ENCODE data around the gene EVL.
A peak's percentile ranks its signal among the peaks of the same experiment; 100 is the strongest.
"Not testable (repeated sequence)": the region's sequence is repeated elsewhere in the genome, so short reads cannot be mapped to it uniquely, and the experiment has no call there.

Gene EVL

DNA sequence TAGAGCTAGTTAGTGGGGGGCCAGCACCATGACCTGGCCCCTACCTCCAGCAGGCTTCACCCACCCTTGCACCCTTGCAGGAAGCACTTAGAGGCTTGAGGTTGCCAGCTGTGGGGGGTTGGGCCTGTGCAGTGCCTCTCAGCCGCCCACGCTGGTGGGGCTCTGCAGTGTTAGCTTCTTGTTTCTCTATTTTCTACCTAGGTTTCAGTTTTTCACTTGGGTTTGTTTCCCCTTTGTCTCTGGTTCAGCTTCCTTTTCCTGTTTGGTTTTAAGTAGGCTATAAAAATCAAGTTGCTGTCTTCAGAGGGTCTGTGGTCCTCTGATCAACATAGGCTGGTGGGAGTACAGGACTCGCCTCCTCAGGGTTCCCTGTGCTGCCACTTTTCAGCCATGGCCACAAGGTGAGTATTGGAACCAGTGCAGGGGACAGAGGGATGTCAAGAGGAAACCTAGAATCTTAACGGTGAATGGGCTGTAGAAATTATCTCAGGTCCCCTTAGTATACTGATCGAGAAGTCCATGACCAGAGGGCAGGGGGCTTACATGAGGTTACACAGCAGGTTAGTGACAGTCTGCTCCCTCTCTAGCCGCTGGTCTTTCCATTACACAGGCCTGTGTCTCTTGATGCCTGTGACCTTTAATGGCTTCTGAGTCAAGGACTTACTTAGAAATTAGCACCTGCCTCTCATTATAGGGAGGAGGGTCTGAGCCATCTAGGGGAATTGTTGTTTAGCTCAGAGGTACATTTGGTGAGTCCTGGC, at the start of gene EVL:
TSS of gene EVL (plus strand) at position 312 of the 761 bp plus-strand sequence. CDS start at position 391, 79 bp downstream.
- no peak for DNase-seq

- peak; percentile 65 for DNase-seq
Observed at GRCh38 chr14:100017553-100017952, 47.7 kb upstream of the EVL start.

GRCh38 chr14:100018054-100018453, 47.2 kb upstream of the EVL start:
- no peak for DNase-seq

GRCh38 chr14:100018482-100018881, 46.7 kb upstream of the EVL start:
- no peak for DNase-seq

DNA sequence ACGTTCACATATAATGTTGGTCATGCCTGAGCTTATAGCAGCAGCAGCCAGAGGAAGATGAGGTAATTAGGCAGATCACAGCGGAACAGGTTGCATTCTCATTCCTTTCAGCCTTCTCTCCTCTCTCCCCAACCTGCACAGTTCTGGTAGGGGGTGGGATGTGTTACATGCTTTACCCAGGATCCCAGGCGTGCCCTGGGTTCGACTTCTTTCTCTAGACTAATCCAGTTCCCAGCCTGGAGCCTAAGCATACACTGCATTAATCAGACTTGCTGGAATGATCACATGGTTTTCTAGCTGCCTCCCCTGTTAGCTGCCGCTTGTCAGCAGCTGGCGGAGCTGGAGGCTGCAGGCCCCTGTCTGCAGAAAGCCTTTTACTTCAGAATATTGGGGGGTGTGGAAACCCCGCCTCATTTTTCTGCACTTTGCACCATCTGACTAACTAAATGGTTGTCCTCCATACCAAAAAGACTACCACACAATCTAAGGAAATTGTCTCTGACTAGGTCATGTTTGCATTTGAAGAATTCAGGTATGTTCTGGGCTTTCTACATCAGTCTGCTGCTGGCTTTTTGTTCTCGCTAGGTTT, 46.0 kb upstream of the EVL start:
- peak; percentile 64 for DNase-seq

- no peak for DNase-seq
Observed at GRCh38 chr14:100020629-100021028, 44.6 kb upstream of the EVL start.

- peak; percentile 88 for DNase-seq
Observed at GRCh38 chr14:100022772-100023451, 42.3 kb upstream of the EVL start.

- DNase-seq = no peak
Observed at GRCh38 chr14:100025111-100025510, 40.1 kb upstream of the EVL start.

- peak; percentile 53 for DNase-seq
Observed at GRCh38 chr14:100027771-100028490, 37.3 kb upstream of the EVL start.

DNA sequence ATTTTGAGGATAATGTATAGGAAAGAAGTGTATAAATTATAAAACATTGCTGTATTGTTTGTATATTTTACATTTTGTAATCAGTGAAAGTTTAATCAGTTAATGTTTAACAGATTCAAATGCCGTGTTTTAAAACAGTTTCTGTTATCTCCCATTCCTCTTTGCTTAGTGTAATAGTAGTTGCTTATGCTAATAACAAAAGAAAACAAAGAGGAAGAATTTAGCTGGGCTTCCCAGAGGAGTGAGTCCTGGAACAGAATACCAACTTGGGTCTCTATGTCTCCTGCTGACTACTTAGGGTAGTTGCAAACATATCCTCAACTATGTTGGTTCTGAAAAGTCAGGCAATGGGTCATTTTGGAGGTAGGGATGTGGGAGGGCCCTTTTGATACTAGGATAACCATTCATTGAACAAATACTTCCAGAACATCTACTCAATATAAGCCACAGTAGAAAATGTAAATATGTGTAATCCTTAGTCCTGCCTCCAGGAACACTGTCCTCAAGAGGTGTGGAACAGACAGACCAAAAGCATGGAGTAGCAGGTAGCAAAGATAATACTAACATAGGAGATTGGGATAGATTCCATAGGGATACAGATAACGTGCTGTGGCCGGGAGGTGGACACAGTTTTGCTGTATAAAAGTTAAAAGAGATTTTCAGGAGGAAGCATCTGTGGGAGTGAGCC, 36.1 kb upstream of the EVL start:
- DNase-seq = peak; percentile 49

- DNase-seq = not testable (repeated sequence)
Observed at GRCh38 chr14:100030006-100030405, 35.2 kb upstream of the EVL start.

- peak; percentile 95 for DNase-seq
Observed at GRCh38 chr14:100030452-100031153, 34.6 kb upstream of the EVL start.

DNA sequence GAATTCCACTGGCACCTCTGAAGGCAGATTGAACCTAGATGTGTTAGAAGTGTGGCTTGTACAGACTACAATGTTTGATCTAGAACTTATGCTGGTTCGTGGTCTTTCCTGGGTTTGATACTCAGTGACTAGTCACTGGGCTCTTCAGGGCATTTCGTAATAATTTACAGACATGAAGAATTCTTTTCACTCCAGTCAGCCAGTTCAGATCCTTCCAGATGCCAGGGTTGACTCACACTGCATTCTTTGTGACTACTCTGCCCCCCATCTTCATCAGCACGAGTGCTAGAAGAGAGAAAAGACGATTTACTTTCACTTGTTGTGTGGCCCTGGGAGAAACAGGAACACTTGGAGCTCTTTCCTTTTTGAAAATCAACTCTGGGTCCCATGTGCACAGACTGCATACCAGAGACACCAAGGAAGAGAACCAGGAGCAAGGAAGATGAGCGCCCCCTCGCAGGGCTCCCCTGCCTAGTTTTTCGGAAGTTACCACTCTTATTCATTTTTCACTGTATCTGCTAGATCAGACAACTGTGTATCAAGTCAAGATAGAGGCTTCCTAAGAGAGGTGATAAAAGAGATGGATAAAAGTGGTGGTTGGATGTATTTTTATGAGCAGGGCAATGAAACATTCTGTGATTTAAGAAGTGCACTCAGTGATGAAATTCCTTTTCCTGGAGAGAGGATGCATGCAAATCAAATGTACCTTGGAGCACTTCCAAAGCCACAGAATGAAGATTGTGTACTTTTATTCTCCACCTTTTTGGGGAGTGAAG, 33.5 kb upstream of the EVL start:
- peak; percentile 99 for DNase-seq

DNA sequence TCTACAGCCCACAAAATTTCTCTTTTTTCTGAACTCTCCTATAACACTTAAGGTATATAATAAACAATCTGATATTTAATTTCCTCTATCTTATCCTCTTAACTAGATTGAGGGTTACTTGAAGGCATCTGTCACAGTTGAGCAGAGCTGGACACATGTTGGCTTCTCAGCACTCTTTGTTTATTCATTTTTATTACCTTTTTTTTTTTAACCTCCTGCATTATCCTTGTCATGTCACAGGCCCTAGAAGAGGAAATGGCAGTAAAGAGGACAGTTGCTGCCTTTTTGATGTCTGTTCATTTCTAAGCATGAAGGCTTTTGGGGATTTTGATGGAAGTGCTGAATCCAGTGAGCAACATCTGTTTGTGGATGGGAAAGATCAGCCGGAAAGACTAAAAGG, 32.5 kb upstream of the EVL start:
- DNase-seq = no peak

- no peak for DNase-seq
Observed at GRCh38 chr14:100033347-100034075, 31.7 kb upstream of the EVL start.

DNA sequence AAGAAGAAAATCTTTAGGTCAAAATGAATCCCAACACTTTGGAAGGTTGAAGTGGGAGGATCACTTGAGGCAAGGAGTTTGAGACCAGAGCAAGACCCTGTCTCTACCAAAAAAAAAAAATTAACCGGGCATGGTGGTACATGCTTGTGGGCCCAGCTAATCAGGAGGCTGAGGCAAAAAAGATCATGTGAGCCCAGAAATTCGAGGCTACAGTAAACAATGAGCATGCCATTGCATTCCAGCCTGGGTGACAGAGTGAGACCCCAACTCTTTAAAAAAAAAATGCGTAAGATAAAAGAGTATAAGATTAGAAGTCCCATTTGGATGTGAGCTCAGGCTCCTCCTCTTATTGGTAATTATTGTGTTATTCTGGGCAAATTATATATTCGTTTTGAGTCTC, 30.8 kb upstream of the EVL start:
- DNase-seq = no peak

DNA sequence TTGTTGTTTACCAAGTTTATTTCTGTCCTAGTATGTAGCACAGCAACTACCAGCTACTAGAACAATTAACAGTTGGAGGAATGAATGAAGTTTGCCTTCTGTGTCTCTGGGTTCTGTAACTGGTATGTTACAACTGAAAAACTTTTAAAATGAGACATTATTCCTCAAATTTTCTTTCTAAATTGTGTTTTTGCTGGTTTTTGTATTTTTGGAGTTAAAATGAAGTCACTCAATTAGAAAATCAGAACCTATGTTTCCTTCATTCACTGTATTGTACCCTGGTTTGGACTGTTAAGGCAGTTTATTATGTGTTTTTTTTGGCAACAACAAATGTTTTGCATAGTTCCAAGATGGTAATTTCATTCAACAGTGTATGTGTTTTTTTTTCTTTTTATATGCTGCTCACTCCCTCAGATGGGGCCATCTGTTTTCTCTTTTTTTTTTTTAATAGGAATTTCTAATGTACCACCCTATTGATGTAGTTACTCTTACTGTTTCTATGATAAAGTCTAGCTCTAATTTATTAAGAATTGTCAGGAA, 30.2 kb upstream of the EVL start:
- DNase-seq = no peak

- no peak for DNase-seq
Observed at GRCh38 chr14:100035700-100036099, 29.5 kb upstream of the EVL start.

DNA sequence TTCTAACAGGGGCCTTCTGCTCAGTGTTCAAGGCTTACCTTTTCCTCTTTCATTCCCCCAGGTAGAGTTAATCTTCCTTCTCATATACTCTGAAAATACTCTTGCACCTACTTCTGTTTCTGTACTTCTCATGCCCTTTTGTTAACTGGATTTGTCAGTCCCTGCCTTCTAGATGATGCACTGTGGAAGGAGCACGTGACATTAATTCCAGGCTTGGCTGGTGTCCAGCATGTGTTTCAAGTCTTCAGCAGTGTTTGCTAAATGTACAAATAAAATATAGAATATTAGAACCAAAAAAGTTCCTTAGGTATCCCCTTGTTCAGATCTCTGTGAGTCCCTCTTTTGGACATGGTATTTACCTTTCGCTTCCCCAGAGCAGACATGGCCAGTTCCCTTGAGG, 27.9 kb upstream of the EVL start:
- DNase-seq = peak; percentile 60

DNA sequence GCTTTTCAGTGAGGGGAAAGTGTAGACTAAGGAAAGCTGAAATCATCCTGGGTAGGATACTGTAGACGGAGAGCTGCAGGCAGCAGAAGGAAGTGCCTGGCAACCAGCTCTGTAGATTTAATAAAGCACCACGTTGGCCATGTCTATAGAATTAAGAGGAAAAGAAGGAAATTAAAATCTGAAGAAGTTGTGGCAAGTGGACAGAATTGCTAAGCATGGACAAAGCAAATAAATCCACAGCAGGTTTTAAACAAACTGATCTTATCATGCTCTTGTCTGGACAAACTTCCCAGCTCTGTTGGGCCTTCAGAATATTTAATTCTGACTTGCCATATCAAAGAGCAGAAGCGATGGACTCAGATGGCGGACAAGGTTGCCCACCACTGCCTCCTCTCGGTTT, 27.2 kb upstream of the EVL start:
- DNase-seq = no peak

All from fibroblast of skin of right biceps (primary cell).